Stimulated activated CD8-positive, alpha-beta memory T cell treated with anti-CD3 and anti-CD28 coated beads, Interleukin-12 subunit alpha, Interleukin-12 subunit beta, amount 100 ng/mL, for 24 hours (primary cell): Measurements from ENCODE around the gene EBF3.

Experiments
- DNase-seq: peaks from one replicate; pipeline ENCODE4 v3.0.0-alpha.2; 2020; ENCODE audit errors: extremely low read depth

The EBF3 gene

DNA sequence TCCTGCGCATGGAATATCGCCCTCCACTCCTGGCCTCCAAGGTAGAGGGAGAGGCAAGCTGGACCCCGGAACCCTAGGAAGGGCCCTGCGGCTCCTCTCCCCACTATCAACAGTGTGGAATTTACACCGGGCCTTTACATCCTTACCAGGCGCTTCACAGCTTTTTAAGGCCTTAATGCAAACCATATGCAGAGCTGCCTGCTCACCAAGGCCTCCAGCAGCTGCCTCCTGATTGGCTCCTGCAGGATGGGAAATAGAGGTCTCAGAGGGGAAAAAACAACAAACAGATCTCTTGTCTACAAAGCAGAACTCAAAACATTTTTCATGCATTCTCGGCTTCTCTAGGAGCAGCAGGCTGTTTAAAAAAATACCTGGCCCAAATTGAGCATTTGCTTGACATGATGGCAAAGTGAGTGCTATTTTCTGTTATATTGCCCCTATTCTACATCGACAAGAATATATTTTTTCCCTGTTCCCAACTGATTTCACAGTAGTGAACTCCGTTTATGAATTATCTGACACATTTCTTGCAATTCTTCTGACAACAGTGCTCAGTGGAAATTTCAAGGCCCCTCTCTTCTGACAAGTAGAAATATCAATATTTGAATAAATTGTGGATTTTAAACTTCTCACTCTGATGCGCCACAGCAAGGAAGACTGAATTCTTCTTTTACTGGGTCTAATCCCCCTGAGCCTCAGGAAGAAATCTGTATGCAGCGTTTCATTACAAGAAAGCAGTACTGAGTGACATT is 51.7 kb downstream of the EBF3 start:
- no peak for DNase-seq

DNA sequence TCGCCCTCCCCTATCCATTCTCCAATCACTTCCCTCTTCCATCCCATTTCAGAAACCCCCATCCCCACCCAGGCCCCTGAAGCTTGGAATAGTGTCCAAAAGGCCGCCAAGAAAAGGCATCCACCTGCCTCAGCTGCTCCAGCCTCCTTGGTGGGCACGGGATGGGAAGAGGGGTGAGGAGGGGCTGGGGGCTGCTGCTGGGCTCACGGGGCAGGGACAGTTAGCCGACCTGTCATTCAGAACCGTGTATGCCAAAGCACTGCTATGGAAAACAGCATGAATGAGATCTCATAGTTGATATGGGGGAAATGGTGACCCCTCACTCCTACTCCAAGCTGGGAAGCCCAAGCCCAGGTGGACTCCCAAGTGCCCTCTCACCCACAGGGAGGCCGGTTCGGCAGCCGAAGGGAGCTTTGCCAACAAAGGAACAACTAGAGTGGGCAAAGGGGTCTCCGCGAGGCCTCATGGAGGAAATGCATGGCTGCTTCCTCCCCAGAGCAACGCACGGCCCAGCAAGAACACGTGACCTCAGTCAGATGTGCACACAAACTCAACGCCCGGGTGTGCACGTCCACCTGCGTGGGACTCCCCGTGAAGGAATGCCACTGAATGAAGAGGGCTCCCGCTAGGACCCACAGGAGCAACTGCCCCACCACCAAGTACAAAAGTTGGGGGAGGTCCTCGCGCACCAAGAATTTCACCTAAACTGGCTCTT is 52.5 kb downstream of the EBF3 start:
- no peak for DNase-seq

DNA sequence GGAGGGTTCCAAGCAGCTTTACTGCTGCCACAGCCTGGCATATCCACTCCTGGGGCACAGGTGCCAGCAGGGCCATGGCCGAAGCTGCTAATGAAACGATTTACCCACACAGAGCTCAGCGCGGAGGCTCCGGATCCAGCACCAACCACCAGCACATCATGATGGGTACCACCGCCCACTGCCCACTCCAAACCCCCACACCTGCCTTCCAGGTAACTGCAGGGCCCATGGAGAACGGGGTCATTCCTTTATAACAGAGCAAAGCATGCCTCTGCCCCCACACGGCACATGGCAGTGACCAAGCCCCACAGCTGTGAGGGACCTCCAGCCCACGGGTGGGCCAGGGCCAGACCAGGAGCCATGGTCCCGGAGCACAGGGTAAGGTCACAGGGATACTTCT is 53.2 kb downstream of the EBF3 start:
- no peak for DNase-seq

DNA sequence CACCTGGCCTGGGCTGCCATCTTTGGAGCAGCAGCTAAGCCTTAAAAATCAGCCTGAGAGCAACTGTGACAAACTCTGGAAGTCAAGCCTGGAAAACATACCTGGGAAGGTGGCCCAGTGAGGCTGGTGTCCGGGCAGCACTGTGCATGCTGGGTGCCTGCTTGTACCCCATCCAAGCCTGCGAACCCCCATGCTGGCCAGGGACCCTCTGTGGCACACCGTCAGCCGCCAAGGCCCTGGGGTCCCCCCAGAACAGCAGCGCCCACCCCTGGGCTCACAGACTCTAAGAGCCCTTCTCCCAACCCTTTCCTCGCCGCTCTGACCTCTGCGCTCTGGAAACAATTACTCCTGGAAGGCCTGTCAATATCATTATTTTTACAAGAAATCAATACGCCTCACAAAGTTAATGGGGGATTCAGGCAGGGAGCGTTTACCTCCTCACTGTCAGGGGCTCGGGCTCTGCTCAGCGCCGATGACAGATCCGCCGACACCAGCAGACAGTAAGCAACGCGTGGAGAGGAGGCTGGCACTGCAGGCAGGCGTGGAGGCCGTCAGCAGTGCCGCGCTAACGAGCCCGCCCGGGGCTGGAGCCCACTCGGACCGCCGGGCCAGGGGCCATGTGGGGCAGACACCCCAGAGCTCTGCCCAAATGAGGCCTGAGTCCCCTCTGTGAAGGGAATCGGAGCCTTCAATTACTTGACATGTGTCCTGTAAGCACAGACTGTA is 54.4 kb downstream of the EBF3 start:
- DNase-seq, result no peak

DNA sequence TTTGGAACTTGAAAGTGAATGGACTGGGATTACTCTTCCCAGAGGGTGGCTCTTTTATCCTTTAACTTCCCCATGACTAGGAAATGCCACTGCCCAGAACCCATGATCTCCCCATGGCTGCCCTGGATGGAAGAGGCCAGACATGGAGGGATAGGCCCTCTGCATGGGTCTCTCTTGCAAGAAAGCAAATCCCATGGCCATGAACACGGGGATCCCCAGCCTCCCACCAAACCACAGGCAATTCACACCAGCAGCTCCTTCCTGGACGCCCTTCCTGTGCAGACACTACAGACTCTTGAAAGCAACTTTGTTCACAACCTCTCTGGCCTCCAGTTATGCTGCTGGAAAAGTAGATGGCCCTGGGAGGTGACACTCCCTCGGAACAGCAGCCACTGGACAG is 55.0 kb downstream of the EBF3 start:
- DNase-seq, result no peak

DNA sequence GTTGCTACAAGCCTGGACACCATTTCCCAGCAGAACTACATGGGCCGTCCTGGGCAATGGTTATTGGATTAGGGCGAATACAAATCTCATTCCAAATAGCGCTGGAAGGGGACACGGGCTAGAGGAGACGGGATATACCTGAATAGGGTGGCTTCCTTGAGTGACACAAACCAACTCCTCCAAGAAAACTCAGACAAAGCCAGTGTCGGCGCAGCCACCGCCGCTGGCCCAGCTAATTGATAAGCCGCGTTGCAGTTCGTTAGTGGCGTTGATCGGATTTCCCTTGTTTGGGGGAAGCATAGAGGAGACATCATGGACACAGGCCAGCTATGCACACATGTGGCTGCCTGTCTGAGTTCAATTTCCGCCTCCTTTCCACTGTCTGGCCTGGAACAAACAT is 55.7 kb downstream of the EBF3 start:
- no peak for DNase-seq

DNA sequence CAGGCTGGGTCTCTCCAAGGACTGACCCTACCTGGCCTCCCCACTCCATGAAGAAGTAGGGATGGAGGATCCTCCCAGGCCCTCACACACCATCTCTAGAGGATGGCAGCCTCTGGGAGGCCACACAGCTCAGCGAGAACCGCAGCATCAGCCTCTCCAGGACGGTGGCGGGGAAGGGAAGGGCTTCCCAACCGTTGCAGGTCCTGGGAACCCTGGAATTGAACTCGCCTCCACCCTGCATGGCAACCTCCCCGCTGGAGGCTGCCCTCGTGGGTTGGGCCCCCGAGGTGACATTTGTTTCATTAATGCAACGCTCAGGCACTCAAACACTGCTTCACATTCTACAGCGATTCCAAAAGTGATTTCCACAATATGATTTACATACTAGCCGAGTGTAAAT is 58.5 kb downstream of the EBF3 start:
- no peak for DNase-seq

DNA sequence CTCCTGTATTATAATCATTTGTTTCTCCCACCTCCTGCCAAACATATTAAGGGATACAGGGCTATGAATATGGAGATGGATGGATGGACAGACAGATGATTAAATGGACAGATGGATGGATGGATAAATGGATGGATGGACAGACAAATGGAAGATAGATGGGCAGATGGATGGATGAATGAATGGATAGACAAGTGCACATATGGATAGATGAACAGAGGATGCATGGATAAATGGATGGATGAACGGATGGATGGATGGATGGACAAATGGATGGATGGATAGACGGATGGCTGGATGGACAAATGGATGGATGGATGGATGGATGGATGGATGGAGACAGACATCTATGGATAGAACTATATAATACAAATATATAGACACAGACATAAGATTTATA is 59.8 kb downstream of the EBF3 start:
- no peak for DNase-seq

DNA sequence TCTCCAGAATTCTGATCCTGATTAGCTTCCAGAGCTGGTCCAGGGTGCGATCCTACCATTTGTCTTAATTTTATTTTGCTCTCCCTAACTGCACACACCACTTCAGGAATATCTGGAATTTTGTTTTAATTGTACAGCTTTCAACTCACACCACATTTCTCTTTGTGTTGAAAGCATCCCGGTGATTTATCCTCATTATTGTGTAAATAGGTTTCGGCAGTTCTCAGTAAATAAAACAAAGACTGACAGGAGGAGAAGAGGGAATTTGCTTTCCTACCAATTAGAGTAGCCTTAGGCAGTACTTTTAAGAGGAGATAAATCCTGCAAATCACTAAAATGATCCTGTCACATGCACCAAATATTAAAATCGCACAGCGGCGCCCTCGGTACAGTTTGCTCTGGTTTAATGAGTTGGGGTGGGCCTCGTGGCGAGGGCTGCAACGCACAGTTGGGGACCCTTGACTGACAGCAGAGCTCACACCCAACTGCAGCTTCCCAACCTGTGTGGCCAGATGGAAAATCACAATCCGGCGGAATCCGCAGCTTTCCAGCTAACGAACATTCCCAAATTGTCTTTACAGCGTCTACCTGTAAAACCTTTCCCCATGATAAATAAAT is 62.6 kb downstream of the EBF3 start:
- DNase-seq, result no peak

DNA sequence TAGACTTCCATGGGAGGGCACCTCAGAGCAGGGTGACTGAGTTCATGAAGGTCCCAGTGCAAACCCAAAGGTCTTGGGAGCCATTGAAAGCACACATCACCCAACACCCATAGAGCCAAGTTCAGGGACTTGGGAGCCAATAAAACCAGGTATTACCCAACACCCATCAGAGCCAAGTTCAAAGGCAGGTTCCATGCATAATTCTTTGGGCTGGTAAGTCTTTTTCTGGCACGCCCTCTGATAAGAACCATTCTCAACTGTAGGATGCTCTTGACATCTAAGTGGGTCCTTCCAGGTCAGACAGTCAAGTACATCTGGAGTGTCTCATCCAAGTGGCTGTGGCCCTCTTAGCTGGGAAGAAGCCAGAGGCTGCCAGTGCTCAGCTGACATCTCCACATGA is 63.2 kb downstream of the EBF3 start:
- no peak for DNase-seq

DNA sequence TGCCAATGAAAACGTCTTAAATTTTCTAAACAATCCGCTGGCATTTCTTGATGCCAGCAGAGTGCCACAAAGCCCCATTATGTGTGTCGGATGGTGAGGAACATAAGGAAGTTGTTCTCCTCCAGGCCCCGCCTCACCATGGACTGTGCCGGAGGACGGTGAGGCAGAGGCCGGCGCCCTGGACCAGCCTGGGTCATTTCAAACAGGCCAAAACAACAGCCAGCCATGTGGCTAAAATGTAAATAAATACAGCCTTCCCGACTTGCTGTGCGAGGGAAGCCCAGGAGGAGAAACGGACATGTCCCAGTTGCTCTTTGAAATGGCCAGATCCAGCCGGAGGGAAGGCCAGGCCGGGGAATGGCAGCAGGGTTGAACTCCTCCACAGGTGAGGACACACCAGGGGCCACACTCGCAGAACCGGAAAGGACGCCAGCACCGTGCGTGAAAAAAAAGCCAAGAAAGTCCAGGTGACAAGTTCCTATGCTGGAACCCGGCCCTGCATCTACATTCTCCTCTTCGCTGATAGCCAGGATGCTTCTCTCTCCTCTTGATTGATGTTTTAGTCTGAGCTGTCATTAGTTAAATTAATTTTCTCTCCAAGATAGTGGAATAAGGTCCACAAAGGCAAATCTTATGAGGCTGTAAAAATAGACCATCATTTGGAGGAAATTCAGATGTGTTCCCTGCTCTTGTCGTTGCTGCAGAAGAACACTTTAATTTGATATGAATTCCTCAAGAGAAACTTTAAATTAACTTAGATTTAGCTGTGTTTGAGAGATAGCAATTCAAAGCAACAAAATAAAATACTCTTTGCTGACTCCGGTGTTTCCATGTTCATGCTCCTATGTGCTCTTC is 64.6 kb downstream of the EBF3 start:
- DNase-seq, result no peak

DNA sequence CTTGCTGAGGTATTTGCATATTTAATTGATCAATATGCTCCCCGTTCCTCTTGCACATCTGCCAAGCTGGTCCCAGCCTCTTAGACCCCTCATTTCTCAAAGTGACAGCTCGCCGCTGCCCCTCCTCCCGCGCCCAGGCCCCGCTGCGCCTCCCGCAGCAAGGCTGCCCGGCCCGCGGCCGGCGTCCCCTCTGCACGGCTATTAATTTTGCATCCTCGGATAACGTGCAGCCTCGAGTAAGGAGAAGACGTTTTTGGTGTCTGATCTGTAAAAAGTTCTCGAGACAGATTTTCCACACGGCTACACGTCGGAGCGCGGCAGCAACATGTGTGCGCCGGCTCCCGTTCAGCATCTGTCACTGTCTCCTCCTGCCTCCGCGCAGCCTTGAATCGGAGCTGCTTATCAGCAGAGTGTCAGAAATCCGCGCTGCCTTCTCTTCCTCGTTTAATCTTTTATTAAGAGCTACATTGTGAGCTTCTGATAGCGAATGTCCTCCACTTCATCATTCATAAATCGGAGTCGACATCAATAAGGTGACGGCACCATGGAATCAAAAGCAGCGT is 65.3 kb downstream of the EBF3 start:
- DNase-seq, result no peak

DNA sequence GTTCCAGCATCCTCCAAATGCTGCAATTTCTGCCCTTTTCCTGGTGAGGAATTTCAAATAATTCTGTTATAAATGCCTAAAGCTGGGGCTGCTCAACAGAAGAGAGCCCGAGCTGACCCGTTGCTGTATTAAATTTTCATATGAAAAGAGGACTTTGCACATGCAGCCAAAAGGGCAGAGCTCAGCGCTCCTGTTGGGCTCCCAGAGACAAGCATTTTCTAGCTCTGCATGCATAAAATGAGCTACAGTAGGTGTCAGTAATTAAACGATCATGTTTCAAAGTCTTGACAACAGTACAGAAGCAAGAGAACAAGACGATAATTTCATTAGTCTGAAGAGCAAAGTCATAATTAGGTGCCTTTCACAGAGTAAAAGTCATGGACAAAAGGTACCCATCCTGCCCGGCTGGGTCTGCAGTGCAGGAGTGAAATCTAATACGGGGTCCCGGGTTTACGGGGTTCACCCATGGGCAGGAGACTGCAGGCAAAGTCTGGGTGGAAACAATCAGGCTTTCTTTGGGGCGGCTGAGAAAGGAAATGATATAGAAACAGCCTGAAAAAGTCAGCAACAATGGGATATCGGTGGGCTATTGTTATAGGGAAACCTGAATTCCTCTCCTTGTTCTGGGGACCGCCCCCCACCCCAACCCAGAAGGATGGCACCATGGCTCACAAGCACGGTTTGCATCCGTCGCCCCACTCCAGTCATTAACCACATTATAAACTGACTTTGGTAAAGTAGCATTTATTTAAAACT is 66.0 kb downstream of the EBF3 start:
- no peak for DNase-seq

DNA sequence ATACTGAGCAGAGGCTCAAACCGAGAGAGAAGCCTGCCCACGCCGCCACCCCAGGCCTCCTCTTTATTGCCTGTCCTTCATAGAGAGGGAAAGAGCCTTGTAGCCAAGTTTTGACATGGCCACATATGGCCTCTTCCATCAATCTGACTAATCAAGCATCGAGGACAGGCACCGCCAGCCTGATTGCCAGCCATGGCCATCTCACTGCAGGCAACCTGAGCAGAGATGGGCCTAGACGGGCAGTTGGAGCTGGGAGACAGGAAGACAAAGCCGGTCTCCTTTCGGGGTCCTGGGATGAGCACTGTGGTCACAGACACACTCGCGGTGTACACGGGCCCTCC is 67.2 kb downstream of the EBF3 start:
- DNase-seq, result no peak

DNA sequence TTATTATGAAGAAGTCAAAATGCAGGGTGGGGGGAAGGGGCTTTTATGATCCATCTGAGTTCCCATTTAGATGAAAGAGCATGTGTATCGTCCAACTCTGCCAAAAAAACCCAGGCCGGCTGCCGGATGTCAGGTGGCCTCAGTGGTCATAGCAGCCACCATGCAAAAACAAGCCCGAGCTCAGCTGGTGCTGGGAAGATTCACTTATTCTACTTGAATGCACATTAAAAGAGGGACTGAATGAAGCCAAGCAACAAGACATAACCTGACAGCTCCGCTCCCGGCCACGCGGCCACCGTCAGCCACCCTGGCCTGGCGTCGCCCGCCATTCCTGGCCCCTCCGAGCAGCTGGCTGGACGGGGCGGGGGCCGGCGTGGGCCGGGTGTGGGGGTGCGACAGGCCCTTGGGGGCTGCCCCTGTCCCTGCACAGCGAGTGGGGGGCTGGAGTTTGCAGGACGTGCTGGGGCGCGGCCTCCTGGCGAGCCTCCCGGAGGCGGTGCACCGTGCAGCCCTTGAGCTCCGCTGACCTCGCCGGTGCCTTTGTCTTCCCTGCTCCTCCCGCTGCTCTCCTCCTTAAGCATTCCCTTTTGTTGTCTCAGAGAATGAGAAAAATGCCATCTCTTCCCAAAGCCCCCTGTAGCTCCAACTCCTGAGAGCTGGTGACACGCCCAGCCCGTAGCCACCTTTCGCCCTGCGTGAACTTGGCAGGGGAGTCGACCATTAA is 67.8 kb downstream of the EBF3 start:
- DNase-seq, result no peak

DNA sequence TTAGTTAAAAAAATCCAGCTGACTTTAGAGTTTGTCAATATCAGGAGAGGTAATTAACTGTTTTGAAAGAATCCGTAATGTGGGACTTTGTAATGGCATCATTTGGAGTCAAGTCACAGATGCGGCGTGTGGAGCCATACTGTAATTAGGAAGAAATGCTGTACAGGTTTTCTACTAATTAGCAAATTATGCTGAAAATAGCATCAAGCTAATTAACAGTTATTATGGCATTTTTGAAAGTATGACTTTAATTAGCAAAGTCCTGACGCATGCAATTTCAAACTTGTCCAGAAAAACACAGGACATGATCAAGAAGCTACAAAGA is 68.3 kb downstream of the EBF3 start:
- no peak for DNase-seq

DNA sequence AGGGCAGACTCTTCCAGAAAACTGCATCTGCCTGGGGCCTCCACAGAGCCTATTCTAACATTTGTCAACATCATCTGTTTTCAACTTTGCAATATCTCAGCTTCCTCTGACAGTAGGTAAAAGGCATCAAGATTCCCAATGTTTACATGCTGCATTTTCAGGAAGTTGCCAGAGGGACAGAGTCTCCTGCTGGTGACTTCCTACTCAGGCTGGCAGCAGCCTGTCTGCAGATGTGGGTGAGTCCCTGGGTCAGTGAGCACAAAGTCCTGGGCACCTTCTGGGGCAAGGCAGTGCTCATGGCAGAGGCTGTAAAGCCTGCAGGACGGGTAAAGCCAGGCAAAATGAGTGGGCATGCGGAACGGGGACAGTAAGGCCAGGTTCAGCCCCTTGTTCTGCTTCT is 69.4 kb downstream of the EBF3 start:
- no peak for DNase-seq

DNA sequence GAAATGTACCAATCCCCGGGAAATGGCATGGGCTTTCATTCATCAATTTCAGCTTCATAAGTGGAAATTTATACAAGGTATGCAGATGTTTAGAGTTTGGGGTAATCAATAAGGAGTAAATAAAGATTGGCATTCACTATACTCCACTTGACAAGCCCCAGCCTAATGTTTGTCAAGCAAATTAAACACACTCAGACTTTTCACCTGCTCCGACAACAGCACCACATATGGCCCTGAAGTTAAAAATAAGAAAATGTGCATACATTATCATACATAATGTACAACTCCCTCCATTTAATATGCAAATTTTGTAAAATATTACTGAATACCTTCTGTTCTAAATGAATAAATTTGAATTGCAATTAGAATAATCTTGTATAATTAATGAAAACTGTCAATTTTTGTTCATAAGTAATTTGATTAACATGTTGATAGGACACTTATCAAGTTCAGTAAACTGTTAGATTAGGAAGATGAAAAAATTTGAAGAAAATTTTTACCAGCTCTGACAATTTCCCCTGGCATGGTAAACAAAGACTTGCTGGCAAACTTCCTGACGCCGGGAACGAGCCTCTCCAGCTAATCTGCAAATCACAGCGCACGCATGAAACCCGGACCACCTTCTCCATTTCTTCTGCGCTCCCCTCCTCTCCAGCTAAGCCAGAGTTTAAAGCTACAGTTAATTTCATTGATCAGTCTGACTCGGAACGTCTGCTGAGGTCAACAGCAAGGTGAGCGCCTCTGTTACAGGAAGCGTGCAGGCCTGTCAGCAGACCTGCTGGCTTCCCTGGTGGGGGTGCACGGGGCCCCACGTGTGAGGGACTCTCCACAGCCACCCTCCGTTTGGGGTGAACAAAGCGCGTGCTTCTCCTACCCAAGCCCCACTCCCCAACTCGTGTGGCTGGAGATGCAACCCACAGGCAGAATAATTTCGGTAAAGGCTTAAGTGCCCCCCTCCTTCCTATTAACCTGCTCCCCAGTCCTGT is 70.7 kb downstream of the EBF3 start:
- no peak for DNase-seq

DNA sequence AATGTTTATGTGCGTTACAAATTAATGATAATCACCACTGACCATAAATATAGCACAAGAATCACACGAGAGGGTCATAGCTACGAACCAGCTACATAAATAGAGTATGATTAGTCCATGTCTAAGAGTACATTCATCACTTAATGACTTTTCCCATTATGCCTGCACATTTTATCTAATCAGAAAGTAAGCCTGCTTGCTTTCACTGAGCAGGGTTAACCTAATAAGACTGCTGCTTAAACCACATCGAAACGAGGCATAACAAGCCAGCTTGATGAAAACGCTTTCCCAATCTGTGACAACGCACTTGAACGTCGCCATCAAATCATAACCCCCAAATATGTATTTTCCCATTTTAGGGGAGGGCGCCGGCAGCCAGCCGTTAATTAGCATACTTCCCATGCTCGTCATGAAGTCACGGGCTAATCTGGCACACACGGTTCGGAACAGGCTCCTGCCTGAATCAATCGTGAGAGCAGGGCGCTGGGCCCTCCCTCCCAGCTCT is 71.5 kb downstream of the EBF3 start:
- no peak for DNase-seq
